Ovary (tissue), 3 donors: Measurements from ENCODE around the gene AP3B2.

Experiments
- POLR2A ChIP-seq: fragments of 450-650 bp; IDR thresholded peaks from one replicate; pipeline ENCODE4 v1.6.1; 2017; ENCODE audit warnings: antibody characterized with exemption, mild to moderate bottlenecking, moderate library complexity
- TF ChIP-seq, protein P1 (sequence below), 3 donors: fragments of 450-650 bp in 2 of 3; fragments of 200-600 bp in 1 of 3; IDR thresholded peaks; one replicate each; pipeline versions ENCODE4 v1.5.1 to v1.8.0; 2016 to 2022; ENCODE audit warnings: antibody characterized with exemption in 3 of 3, mild to moderate bottlenecking in 1 of 3
- donor health status: DM: no; HTN: no; CAD: no.

DNA sequence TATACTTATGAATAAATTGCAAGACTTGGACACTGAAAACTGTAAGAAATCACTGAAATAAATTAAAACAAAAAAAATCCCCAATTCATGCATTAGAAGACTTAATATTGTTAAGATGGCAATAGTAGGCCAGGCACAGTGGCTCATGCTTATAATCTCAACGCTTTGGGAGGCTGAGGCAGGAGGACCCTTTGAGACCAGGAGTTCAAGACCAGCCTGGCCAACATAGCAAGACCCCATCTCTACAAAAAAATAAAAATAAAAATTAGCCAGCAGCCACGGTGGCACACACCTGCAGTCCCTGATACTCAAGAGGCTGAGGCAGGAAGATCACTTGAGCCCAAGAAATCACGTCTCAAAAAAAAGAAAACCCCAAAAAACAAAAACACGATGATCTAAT, 98.3 kb downstream of the AP3B2 start:
- TF ChIP-seq POLR2A: no peak
- TF ChIP-seq, protein P1, sequence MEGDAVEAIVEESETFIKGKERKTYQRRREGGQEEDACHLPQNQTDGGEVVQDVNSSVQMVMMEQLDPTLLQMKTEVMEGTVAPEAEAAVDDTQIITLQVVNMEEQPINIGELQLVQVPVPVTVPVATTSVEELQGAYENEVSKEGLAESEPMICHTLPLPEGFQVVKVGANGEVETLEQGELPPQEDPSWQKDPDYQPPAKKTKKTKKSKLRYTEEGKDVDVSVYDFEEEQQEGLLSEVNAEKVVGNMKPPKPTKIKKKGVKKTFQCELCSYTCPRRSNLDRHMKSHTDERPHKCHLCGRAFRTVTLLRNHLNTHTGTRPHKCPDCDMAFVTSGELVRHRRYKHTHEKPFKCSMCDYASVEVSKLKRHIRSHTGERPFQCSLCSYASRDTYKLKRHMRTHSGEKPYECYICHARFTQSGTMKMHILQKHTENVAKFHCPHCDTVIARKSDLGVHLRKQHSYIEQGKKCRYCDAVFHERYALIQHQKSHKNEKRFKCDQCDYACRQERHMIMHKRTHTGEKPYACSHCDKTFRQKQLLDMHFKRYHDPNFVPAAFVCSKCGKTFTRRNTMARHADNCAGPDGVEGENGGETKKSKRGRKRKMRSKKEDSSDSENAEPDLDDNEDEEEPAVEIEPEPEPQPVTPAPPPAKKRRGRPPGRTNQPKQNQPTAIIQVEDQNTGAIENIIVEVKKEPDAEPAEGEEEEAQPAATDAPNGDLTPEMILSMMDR (IDR thresholded peaks at IDR 0.05): no peak
